Gastroesophageal sphincter (tissue), 3 donors: ENCODE data around the gene PRSS21.

Source experiments
- CTCF ChIP-seq, 4 experiments: fragments of 200-600 bp in 2 of 4; fragments of 450-650 bp in 2 of 4; sonication (generic) in 1 of 4; IDR thresholded peaks; one replicate each; pipeline ENCODE4 v1.5.1; 2017 to 2019; ENCODE audit warnings: antibody characterized with exemption in 4 of 4, mild to moderate bottlenecking in 2 of 4, moderate library complexity in 2 of 4
- POLR2A ChIP-seq, 2 donors: fragments of 450-650 bp; IDR thresholded peaks; one replicate each; pipeline ENCODE4 v1.6.1; 2017; ENCODE audit warnings: antibody characterized with exemption in 2 of 2, mild to moderate bottlenecking in 2 of 2, moderate library complexity in 1 of 2

GRCh38 chr16:2833776-2834175 is 16.7 kb downstream of the PRSS21 start:
- TF ChIP-seq POLR2A (IDR thresholded peaks at IDR 0.05) = no peak
- TF ChIP-seq CTCF (IDR thresholded peaks at IDR 0.05) = no peak
